ENCODE measurements around the gene PDK2.

DNA sequence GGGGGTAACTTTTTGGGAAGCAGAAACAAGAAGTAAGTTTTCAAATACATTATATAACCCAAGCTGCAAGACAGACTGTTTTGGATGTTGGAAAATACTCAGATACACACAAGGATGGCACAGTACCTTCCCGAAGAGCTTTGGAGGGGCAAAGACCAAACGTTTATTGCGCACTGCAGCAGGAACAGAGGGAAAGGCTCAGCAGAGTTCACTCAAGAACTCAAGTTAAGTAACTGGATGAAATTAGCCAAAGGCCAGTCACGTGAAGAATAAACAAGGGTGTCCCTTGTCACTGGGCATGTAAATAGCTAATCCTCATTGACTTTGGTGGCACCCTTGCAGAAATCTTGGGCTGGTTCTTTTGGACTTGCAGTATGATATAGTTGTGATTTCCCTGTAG is 2.8 kb downstream of the PDK2 start:
- TF ChIP-seq, protein P1, sequence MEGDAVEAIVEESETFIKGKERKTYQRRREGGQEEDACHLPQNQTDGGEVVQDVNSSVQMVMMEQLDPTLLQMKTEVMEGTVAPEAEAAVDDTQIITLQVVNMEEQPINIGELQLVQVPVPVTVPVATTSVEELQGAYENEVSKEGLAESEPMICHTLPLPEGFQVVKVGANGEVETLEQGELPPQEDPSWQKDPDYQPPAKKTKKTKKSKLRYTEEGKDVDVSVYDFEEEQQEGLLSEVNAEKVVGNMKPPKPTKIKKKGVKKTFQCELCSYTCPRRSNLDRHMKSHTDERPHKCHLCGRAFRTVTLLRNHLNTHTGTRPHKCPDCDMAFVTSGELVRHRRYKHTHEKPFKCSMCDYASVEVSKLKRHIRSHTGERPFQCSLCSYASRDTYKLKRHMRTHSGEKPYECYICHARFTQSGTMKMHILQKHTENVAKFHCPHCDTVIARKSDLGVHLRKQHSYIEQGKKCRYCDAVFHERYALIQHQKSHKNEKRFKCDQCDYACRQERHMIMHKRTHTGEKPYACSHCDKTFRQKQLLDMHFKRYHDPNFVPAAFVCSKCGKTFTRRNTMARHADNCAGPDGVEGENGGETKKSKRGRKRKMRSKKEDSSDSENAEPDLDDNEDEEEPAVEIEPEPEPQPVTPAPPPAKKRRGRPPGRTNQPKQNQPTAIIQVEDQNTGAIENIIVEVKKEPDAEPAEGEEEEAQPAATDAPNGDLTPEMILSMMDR (conservative IDR thresholded peaks at IDR 0.05 in 1 of 2, IDR thresholded peaks at IDR 0.05 in 1 of 2; ENCODE audit: low read depth in 1 of 2, low read length in 2 of 2), result no peak
- no peak for TF ChIP-seq EZH2 (IDR thresholded peaks at IDR 0.05; ENCODE audit: low read length, missing control alignments)

All from fibroblast of lung (primary cell).